NCI-H774 (cell line): ENCODE measurements around the gene PRXL2C.
A peak's percentile ranks its signal among the peaks of the same experiment; 100 is the strongest.
"Not testable (repeated sequence)": the region's sequence is repeated elsewhere in the genome, so short reads cannot be mapped to it uniquely, and the experiment has no call there.

Source experiments
- DNase-seq: peaks from one replicate; lab custom pipeline; 2025; lab: John Stamatoyannopoulos, UW

PRXL2C gene

GRCh38 chr9:96649620-96650324 is 5.3 kb downstream of the PRXL2C start:
- no peak for DNase-seq

GRCh38 chr9:96646081-96646991 is 8.8 kb downstream of the PRXL2C start:
- no peak for DNase-seq

GRCh38 chr9:96644137-96644536 is 11.0 kb downstream of the PRXL2C start:
- DNase-seq, result peak; percentile 7

DNA sequence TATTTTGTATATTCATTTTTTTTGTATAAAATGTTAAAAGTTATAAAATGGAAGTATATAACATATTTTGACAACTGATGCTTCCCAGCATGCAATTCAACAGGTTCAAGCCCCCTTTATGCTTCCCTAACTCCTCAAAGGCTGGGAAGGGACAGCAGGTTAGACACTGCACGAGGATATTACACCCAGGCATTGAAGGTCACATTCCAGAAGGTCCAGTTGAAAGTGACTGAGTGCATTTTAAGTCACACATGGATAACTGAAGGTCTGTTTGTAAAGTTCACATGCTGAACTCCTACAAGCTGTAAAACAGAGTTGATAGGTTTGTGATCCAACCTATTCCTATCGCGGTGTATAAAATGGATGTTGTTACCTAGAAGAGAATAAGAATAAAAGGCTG is 13.6 kb downstream of the PRXL2C start:
- no peak for DNase-seq

DNA sequence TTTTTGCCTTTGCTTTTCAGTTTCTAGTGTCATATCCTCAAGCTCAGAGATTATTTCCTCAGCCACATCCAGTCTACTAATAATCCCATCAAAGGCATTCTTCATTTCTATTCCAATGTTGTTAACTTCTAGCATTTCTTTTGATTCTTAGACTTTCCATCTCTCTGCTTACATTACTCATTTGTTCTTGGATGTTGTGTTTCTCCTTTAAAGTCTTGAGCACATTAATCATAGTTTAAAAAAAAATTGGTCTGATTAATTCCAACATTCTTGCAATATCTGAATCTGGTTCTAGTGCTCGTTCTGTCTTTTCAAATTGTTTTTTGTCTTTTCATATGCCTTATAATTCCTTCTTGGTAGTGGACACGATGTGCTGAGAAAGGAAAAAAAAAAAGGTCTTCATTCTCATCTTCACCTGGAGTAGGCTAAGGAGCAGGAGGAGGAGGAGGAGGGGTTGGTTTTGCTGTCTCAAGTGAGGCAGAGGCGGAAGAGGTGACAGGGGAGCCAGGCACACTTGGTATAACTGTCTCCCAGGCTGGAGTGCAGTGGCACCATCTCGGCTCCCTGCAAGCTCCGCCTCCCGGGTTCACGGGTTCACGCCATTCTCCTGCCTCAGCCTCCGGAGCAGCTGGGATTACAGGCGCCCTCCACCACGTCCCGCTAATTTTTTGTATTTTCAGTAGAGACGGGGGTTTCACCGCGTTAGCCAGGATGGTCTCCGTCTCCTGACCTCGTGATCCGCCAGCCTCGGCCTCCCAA is 16.3 kb downstream of the PRXL2C start:
- no peak for DNase-seq

GRCh38 chr9:96636368-96636767 is 18.7 kb downstream of the PRXL2C start:
- DNase-seq, result no peak

DNA sequence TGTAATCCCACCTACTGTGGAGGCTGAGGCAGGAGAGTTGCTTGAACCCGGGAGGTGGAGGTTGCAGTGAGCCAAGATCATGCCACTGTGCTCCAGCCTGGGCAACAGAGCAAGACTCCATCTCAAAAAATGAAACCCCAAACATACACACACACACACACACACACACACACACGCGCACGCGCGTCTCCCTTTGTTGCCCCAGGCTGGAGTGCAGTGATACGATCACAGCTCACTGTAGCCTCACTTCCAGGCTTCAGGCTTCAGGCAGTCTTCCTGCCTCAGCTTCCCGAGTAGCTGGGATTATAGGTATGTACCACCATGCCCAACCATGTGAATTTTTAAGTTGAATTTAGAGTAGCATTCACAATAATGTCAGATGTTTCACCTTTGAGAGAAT is 21.5 kb downstream of the PRXL2C start:
- DNase-seq, result not testable (repeated sequence)

GRCh38 chr9:96626912-96627311 is 28.2 kb downstream of the PRXL2C start:
- no peak for DNase-seq

GRCh38 chr9:96621618-96622017 is 33.5 kb downstream of the PRXL2C start:
- no peak for DNase-seq

- DNase-seq, result no peak
These were observed 34.3 kb downstream of the PRXL2C start for GRCh38 chr9:96620832-96621269.

- no peak for DNase-seq
These were observed 35.0 kb downstream of the PRXL2C start for GRCh38 chr9:96620181-96620514.

DNA sequence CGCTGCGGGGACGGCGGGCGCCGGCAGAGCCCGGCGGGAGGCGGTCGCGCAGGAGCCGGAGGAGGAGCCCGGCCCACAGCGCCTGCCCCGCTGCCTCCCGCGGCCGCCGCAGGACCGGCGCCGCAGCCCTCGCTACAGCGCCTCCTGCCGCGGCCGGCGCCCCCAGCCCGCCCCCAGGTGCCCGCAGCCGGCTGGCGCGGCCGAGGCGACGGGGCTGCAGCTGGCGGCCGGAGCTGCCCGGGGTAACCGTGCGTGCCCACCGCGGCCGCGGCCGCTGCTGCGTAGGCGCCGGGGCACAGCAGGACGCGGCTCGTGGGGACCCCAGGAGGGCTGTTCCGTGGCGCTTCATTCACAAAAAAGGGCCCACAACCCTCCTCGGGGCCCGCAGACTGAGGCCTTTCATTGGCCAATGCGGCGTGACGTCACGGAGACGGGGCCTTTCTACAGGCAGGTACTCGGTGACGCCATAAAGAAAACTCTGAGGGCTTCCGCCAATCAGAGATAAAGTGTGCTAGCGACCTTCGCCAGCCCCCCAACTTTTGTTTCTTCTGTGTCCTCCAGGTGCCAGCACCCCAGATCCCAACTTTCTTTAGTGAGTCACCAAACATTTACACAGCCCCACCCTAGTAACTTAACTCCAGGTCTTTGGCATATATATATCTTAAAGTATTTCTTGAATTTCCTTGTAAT is 35.5 kb downstream of the PRXL2C start, which contains the start of gene CDC14B:
Gene CDC14B (minus strand): TSS at position 353 of the 690 bp plus-strand sequence. CDS start 465 bp downstream, outside the sequence.
- peak; percentile 91 for DNase-seq

DNA sequence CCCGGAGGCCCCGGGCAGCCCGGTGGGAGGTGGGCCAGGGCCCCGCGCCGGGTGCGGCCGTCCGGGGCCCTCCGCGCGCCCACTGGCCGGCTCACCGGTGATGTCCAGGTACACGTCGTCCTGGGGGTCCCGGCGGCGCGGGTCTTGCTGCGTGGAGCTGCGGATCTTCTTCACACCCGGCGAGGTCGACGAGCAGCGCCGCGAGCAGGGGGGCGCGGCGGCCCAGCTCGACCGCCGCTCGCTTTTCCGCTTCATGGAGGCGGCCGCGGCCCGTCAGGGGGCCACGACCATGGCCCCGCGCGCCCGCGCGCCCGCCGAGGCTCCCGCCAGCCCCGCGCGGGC is 36.0 kb downstream of the PRXL2C start:
- no peak for DNase-seq

GRCh38 chr9:96618209-96619123 is 36.7 kb downstream of the PRXL2C start:
- no peak for DNase-seq

GRCh38 chr9:96617439-96618185 is 37.5 kb downstream of the PRXL2C start:
- no peak for DNase-seq

GRCh38 chr9:96616817-96617438 is 38.2 kb downstream of the PRXL2C start:
- no peak for DNase-seq

DNA sequence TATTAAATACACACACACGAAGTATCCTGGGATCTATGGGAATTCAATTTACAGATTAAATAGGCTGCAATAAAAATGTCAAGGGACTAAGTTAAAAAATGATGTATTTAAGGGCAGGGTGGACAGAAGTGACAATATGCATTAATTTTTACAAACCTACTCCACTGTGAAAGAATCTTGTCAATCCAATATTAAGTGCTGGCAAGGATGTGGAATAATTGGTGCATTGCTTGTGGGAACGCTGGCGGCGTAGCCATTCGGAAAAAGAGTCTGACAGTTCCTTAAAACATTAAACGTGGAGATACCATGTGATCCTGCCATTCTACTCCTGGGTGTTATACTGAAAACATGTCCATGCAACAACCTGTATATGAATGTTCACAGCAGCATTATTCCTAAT is 39.7 kb downstream of the PRXL2C start:
- no peak for DNase-seq

DNA sequence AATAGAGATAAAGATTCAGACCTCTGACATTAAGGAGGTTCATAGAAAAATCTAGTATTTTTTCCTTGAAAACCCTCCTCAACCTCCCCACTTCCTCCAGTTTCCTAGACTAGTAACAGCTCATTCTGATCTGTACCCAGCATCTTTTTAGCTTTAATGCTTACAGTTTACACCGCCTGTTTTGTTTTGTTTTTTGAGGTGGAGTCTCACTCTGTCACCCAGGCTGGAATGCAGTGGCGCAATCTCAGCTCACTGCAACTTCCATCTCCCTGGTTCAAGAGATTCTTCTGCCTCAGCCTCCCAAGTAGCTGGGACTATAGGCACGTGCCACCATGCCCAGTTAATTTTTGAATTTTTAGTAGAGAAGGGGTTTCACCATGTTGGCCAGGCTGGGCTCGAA is 40.5 kb downstream of the PRXL2C start:
- not testable (repeated sequence) for DNase-seq

GRCh38 chr9:96612966-96613589 is 42.0 kb downstream of the PRXL2C start:
- DNase-seq, result no peak
